WTC11 (cell line): ENCODE measurements around the gene HLA-F. TPM values are rescaled to one million over a fixed set of nuclear protein-coding genes. Genes with fewer than 3 reads are reported as not detected.

Source experiments
- ATAC-seq: fragments of 200-7000 bp; cut with Tn5 transposase; 2 replicates; pipeline ENCODE4 v1.10.0; 2021; ENCODE audit warnings: mild to moderate bottlenecking, moderate library complexity
- CTCF ChIA-PET: fragments of 300-600 bp; sonication (Branson Sonifier 250); formaldehyde crosslinking; loops from one replicate; lab custom pipeline; 2021; ENCODE audit warnings: antibody characterized with exemption; lab: Charles Lee
- POLR2A ChIA-PET: fragments of 350-600 bp; sonication (Branson Sonifier 250); formaldehyde crosslinking; loops from one replicate; lab custom pipeline; 2021; ENCODE audit warnings: antibody characterized with exemption; lab: Charles Lee
- DNase-seq: peaks from one replicate; pipeline ENCODE4 v3.0.0; 2021; ENCODE audit warnings: low spot score
- H3K27ac Mint-ChIP-seq: 2 replicates; pipeline ENCODE4 v1.8.0; 2021; ENCODE audit warnings: mixed read lengths
- H3K27me3 Mint-ChIP-seq: 2 replicates; pipeline ENCODE4 v1.8.0; 2021; ENCODE audit warnings: low read depth, mild to moderate bottlenecking, moderate library complexity, mixed read lengths
- H3K36me3 Mint-ChIP-seq: 2 replicates; pipeline ENCODE4 v1.8.0; 2021; ENCODE audit warnings: mixed read lengths
- H3K4me1 Mint-ChIP-seq: 2 replicates; pipeline ENCODE4 v1.8.0; 2022; ENCODE audit warnings: mixed read lengths
- H3K4me3 Mint-ChIP-seq: 2 replicates; pipeline ENCODE4 v1.8.0; 2021; ENCODE audit warnings: mild to moderate bottlenecking, moderate library complexity, mixed read lengths
- H3K9me3 Mint-ChIP-seq: 2 replicates; pipeline ENCODE4 v1.8.0; 2021; ENCODE audit warnings: mixed read lengths
- CREB1 ChIP-seq: sonication (generic); formaldehyde crosslinking; IDR thresholded peaks from 2 replicates; pipeline ENCODE4 v1.8.0; 2023; ENCODE audit warnings: mild to moderate bottlenecking, missing genetic modification reagents
- ETV6 ChIP-seq: sonication (generic); formaldehyde crosslinking; IDR thresholded peaks from 2 replicates; pipeline ENCODE4 v1.8.1; 2022; ENCODE audit warnings: mild to moderate bottlenecking, missing genetic modification reagents
- FOXJ3 ChIP-seq: sonication (generic); formaldehyde crosslinking; IDR thresholded peaks from 2 replicates; pipeline ENCODE4 v1.9.0; 2021; ENCODE audit warnings: missing genetic modification reagents, mild to moderate bottlenecking, borderline replicate concordance
- FOXK1 ChIP-seq: sonication (generic); formaldehyde crosslinking; IDR thresholded peaks from 2 replicates; pipeline ENCODE4 v1.8.0; 2022; ENCODE audit warnings: mild to moderate bottlenecking, moderate library complexity, missing genetic modification reagents
- JUN ChIP-seq: sonication (generic); formaldehyde crosslinking; IDR thresholded peaks from 2 replicates; pipeline ENCODE4 v1.8.0; 2023; ENCODE audit warnings: mild to moderate bottlenecking, missing genetic modification reagents
- NFE2L1 ChIP-seq: sonication (generic); formaldehyde crosslinking; IDR thresholded peaks from 2 replicates; pipeline ENCODE4 v1.8.1; 2023; ENCODE audit warnings: missing genetic modification reagents
- RELA ChIP-seq: sonication (generic); formaldehyde crosslinking; IDR thresholded peaks from 2 replicates; pipeline ENCODE4 v1.8.1; 2022; ENCODE audit warnings: missing genetic modification reagents, mild to moderate bottlenecking, borderline replicate concordance
- TP53 ChIP-seq: sonication (generic); formaldehyde crosslinking; IDR thresholded peaks from 2 replicates; pipeline ENCODE4 v1.8.1; 2023; ENCODE audit warnings: mild to moderate bottlenecking, missing genetic modification reagents
- ZNF671 ChIP-seq: fragments of 250-450 bp; sonication (Bioruptor Pico); IDR thresholded peaks from 2 replicates; pipeline ENCODE4 v1.8.0; 2021; ENCODE audit warnings: mild to moderate bottlenecking
- total RNA-seq: library from RNA; stranded (reverse); gene quantifications from 3 replicates; pipeline ENCODE4 v1.2.3, GENCODE V29; 2021
- TF ChIP-seq, protein P1 (sequence below): fragments of 250-450 bp; sonication (Bioruptor Pico); IDR thresholded peaks from 2 replicates; pipeline ENCODE4 v1.9.0; 2021; ENCODE audit warnings: mild to moderate bottlenecking, borderline replicate concordance
- TF ChIP-seq, protein P2 (sequence below): sonication (generic); formaldehyde crosslinking; IDR thresholded peaks from 2 replicates; pipeline ENCODE4 v1.8.1; 2022; ENCODE audit warnings: mild to moderate bottlenecking, moderate library complexity, missing genetic modification reagents
- TF ChIP-seq, protein P3 (sequence below): fragments of 200-600 bp; IDR thresholded peaks from 2 replicates; pipeline ENCODE4 v1.8.0; 2022; ENCODE audit warnings: antibody characterized with exemption
- TF ChIP-seq, protein P4 (sequence below): sonication (generic); formaldehyde crosslinking; IDR thresholded peaks from 2 replicates; pipeline ENCODE4 v1.8.1; 2022; ENCODE audit warnings: low read depth, mild to moderate bottlenecking, moderate library complexity, missing genetic modification reagents, borderline replicate concordance
- TF ChIP-seq, protein P5 (sequence below): fragments of 250-450 bp; sonication (Bioruptor Pico); IDR thresholded peaks from 2 replicates; pipeline ENCODE4 v1.8.0; 2021; ENCODE audit warnings: mild to moderate bottlenecking
- TF ChIP-seq, protein P6 (sequence below): sonication (generic); formaldehyde crosslinking; conservative IDR thresholded peaks from 2 replicates; pipeline ENCODE4 v1.8.1; 2023; ENCODE audit warnings: mild to moderate bottlenecking, low read depth, missing genetic modification reagents, moderate library complexity
- TF ChIP-seq, protein P7 (sequence below): sonication (generic); formaldehyde crosslinking; IDR thresholded peaks from 2 replicates; pipeline ENCODE4 v1.8.1; 2023; ENCODE audit warnings: mild to moderate bottlenecking, missing genetic modification reagents, moderate library complexity

HLA-F gene
- total RNA-seq, 1 experiment from 2014 or later, result 7.5 TPM

DNA sequence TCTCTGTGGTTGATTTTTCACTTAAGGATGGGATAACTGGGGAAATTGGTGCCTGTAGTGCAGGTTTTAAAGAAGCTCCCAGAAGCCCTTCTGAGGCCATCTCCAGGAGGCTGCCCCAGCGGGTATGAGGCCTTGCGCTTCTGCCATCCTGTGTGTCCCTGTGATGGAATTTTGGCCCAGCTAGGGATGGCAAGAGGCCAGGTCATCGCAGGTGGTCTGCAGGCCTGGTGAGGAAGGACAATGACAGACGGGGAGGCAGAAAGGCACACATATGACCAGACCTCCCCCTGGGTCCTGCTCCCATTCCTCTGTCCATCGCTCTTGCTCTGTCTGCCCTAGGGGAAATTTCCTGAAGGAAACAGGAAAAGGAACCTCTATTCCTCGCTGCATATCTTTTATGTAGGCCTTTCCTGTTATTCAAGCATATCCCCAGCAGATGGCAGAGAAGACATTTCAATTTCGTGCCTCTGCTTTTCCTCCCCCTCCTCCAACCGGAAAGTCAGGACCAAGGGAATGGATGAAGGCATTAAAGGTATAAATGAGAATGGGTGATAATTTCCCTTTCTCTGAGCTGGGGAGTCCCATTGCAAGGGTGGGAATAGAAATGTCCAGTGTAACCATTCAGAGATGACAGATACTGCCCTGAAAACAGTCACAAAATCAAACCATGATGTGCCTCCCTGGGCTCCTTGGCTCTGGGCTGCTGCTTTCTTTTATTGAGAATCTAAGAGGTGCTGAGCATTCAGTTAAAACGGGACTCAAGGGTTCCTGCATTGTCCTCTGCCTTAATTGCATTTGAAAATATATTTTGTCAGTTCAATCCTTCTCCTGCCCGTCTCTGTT, 17.6 kb upstream of the HLA-F start:
- peaks cover 2% of the 10 kb centered on the region; the same call in 1 of the 2 replicates for H3K36me3 Mint-ChIP-seq
- H3K9me3 Mint-ChIP-seq, result peaks cover 5% of the 10 kb centered on the region
- peaks cover 19% of the 10 kb centered on the region for H3K27me3 Mint-ChIP-seq
- H3K4me3 Mint-ChIP-seq, result no peak overlapping the region
- no peak for DNase-seq
- H3K27ac Mint-ChIP-seq, result no peak overlapping the region
- peak; percentile 64 for ATAC-seq
- TF ChIP-seq FOXJ3 (CRISPR knock-in tag) (no peak), ETV6 (CRISPR knock-in tag) (peak; percentile 63; the same call in 1 of the 2 replicates)
- peaks cover 5% of the 10 kb centered on the region for H3K4me1 Mint-ChIP-seq
- ChIA-PET CTCF (interaction anchor here (0.7 to 2.1 kb wide), 8 partner anchors 9 to 129 kb away, joined by 3 to 10 read pairs (median 5); no protein-coding TSS in a partner anchor), POLR2A (no interaction called here)

DNA sequence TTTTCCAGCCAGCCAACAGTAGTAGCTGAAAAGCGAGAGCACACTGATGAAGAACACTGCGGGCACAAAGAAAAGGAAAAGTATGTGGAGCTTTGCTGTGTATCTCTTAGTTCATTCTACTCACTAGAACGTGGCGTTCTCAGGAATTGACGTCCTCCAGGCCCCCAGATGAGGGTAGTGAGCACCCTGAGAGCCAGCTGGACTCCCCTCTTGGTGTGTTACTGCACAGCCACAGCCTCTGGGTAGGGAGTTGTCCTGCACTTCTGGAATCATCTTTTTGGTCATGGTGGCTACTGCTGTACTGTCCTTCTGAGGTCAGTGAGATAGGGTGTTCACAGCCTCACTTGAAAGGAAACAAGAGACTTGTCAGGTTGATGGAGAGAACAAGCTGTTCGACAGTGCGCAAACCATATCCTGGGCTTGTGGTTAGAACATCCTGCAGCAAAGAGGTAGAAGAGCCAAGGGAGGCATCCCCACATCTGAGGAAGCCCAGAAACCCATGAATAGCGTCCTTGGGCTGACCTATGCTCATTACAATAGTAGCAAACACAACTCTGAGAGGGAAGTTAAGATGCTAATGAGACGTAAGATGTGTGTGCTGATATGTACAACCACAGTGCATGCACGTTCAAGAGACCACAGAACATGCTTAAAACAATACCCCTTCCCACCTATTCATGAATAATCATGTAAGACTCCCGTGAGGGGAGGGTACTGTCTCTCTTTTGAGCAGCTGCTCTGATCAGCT, 14.6 kb upstream of the HLA-F start:
- Mint-ChIP-seq H3K27me3 (peaks cover 22% of the 10 kb centered on the region), H3K36me3 (peaks cover 2% of the 10 kb centered on the region; the same call in 1 of the 2 replicates), H3K4me1 (peaks cover 5% of the 10 kb centered on the region), H3K4me3 (no peak overlapping the region), H3K9me3 (no peaks in the 10 kb centered on the region), H3K27ac (no peak overlapping the region)
- ChIA-PET POLR2A (interaction anchor here (0.6 kb wide), 1 partner anchor 194 kb away, joined by 4 read pairs; no protein-coding TSS in a partner anchor), CTCF (interaction anchor here (0.6 to 2.1 kb wide), 6 partner anchors 12 to 65 kb away, joined by 3 to 7 read pairs (median 4); no protein-coding TSS in a partner anchor)
- ATAC-seq (no peak), DNase-seq (no peak)
- TF ChIP-seq, protein P1, sequence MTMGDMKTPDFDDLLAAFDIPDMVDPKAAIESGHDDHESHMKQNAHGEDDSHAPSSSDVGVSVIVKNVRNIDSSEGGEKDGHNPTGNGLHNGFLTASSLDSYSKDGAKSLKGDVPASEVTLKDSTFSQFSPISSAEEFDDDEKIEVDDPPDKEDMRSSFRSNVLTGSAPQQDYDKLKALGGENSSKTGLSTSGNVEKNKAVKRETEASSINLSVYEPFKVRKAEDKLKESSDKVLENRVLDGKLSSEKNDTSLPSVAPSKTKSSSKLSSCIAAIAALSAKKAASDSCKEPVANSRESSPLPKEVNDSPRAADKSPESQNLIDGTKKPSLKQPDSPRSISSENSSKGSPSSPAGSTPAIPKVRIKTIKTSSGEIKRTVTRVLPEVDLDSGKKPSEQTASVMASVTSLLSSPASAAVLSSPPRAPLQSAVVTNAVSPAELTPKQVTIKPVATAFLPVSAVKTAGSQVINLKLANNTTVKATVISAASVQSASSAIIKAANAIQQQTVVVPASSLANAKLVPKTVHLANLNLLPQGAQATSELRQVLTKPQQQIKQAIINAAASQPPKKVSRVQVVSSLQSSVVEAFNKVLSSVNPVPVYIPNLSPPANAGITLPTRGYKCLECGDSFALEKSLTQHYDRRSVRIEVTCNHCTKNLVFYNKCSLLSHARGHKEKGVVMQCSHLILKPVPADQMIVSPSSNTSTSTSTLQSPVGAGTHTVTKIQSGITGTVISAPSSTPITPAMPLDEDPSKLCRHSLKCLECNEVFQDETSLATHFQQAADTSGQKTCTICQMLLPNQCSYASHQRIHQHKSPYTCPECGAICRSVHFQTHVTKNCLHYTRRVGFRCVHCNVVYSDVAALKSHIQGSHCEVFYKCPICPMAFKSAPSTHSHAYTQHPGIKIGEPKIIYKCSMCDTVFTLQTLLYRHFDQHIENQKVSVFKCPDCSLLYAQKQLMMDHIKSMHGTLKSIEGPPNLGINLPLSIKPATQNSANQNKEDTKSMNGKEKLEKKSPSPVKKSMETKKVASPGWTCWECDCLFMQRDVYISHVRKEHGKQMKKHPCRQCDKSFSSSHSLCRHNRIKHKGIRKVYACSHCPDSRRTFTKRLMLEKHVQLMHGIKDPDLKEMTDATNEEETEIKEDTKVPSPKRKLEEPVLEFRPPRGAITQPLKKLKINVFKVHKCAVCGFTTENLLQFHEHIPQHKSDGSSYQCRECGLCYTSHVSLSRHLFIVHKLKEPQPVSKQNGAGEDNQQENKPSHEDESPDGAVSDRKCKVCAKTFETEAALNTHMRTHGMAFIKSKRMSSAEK (CRISPR knock-in tag), result no peak
- TF ChIP-seq, protein P2, sequence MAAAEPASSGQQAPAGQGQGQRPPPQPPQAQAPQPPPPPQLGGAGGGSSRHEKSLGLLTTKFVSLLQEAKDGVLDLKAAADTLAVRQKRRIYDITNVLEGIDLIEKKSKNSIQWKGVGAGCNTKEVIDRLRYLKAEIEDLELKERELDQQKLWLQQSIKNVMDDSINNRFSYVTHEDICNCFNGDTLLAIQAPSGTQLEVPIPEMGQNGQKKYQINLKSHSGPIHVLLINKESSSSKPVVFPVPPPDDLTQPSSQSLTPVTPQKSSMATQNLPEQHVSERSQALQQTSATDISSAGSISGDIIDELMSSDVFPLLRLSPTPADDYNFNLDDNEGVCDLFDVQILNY (CRISPR knock-in tag), result no peak
- TF ChIP-seq, protein P3, sequence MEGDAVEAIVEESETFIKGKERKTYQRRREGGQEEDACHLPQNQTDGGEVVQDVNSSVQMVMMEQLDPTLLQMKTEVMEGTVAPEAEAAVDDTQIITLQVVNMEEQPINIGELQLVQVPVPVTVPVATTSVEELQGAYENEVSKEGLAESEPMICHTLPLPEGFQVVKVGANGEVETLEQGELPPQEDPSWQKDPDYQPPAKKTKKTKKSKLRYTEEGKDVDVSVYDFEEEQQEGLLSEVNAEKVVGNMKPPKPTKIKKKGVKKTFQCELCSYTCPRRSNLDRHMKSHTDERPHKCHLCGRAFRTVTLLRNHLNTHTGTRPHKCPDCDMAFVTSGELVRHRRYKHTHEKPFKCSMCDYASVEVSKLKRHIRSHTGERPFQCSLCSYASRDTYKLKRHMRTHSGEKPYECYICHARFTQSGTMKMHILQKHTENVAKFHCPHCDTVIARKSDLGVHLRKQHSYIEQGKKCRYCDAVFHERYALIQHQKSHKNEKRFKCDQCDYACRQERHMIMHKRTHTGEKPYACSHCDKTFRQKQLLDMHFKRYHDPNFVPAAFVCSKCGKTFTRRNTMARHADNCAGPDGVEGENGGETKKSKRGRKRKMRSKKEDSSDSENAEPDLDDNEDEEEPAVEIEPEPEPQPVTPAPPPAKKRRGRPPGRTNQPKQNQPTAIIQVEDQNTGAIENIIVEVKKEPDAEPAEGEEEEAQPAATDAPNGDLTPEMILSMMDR, result no peak
- TF ChIP-seq TP53 (CRISPR knock-in tag) (no peak), FOXK1 (no peak), NFE2L1 (no peak), RELA (CRISPR knock-in tag) (no peak), ZNF671 (CRISPR knock-in tag) (no peak), CREB1 (CRISPR knock-in tag) (no peak), JUN (CRISPR knock-in tag) (no peak)
- TF ChIP-seq, protein P4, sequence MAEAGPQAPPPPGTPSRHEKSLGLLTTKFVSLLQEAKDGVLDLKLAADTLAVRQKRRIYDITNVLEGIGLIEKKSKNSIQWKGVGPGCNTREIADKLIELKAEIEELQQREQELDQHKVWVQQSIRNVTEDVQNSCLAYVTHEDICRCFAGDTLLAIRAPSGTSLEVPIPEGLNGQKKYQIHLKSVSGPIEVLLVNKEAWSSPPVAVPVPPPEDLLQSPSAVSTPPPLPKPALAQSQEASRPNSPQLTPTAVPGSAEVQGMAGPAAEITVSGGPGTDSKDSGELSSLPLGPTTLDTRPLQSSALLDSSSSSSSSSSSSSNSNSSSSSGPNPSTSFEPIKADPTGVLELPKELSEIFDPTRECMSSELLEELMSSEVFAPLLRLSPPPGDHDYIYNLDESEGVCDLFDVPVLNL (CRISPR knock-in tag), result no peak
- TF ChIP-seq, protein P5, sequence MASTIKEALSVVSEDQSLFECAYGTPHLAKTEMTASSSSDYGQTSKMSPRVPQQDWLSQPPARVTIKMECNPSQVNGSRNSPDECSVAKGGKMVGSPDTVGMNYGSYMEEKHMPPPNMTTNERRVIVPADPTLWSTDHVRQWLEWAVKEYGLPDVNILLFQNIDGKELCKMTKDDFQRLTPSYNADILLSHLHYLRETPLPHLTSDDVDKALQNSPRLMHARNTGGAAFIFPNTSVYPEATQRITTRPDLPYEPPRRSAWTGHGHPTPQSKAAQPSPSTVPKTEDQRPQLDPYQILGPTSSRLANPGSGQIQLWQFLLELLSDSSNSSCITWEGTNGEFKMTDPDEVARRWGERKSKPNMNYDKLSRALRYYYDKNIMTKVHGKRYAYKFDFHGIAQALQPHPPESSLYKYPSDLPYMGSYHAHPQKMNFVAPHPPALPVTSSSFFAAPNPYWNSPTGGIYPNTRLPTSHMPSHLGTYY, result no peak
- TF ChIP-seq, protein P6, sequence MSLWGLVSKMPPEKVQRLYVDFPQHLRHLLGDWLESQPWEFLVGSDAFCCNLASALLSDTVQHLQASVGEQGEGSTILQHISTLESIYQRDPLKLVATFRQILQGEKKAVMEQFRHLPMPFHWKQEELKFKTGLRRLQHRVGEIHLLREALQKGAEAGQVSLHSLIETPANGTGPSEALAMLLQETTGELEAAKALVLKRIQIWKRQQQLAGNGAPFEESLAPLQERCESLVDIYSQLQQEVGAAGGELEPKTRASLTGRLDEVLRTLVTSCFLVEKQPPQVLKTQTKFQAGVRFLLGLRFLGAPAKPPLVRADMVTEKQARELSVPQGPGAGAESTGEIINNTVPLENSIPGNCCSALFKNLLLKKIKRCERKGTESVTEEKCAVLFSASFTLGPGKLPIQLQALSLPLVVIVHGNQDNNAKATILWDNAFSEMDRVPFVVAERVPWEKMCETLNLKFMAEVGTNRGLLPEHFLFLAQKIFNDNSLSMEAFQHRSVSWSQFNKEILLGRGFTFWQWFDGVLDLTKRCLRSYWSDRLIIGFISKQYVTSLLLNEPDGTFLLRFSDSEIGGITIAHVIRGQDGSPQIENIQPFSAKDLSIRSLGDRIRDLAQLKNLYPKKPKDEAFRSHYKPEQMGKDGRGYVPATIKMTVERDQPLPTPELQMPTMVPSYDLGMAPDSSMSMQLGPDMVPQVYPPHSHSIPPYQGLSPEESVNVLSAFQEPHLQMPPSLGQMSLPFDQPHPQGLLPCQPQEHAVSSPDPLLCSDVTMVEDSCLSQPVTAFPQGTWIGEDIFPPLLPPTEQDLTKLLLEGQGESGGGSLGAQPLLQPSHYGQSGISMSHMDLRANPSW, result no peak
- TF ChIP-seq, protein P7, sequence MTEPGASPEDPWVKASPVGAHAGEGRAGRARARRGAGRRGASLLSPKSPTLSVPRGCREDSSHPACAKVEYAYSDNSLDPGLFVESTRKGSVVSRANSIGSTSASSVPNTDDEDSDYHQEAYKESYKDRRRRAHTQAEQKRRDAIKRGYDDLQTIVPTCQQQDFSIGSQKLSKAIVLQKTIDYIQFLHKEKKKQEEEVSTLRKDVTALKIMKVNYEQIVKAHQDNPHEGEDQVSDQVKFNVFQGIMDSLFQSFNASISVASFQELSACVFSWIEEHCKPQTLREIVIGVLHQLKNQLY (CRISPR knock-in tag), result no peak
